CD14-positive monocyte (primary cell): Measurements from ENCODE around the gene UGT1A10. TPM values are rescaled to one million over a fixed set of nuclear protein-coding genes. Genes with fewer than 3 reads are reported as not detected.

Experiments
- DNase-seq, 3 donors: peaks; one replicate each; pipeline ENCODE4 v3.0.0-alpha.2; 2011 to 2022
- H2AFZ ChIP-seq: 2 replicates; pipeline ENCODE4 v1.6.0; 2012; ENCODE audit warnings: mild to moderate bottlenecking, low read depth, low read length, inconsistent platforms; ENCODE audit not compliant: insufficient read depth, poor library complexity, severe bottlenecking
- H3K27ac ChIP-seq, 2 donors: 1 replicate in 1 of 2; 2 replicates in 1 of 2; pipeline ENCODE4 v1.5.1; 2012 to 2013; ENCODE audit warnings: low read length in 2 of 2, control low read depth in 1 of 2, inconsistent platforms in 1 of 2, low read depth in 1 of 2, mild to moderate bottlenecking in 1 of 2
- H3K27me3 ChIP-seq, 2 donors: one replicate each; pipeline versions ENCODE4 v1.6.0 to v1.6.1; 2011 to 2013; ENCODE audit warnings: low read length in 2 of 2; ENCODE audit not compliant: control insufficient read depth in 2 of 2, insufficient read depth in 2 of 2
- H3K36me3 ChIP-seq, 2 donors: replicated peaks in 1 of 2; 1 replicate in 1 of 2; 2 replicates in 1 of 2; pipeline versions ENCODE4 v1.5.1 to v1.6.1; 2012 to 2013; ENCODE audit warnings: low read length in 2 of 2, control low read depth in 1 of 2, inconsistent platforms in 1 of 2, mild to moderate bottlenecking in 1 of 2; ENCODE audit not compliant: insufficient read depth in 2 of 2, control insufficient read depth in 1 of 2
- H3K4me1 ChIP-seq, 2 donors: 1 replicate in 1 of 2; 2 replicates in 1 of 2; pipeline versions ENCODE4 v1.5.1 to v1.6.1; 2012 to 2013; ENCODE audit warnings: low read length in 2 of 2, control low read depth in 1 of 2, inconsistent platforms in 1 of 2, mild to moderate bottlenecking in 1 of 2, moderate library complexity in 1 of 2; ENCODE audit not compliant: insufficient read depth in 2 of 2, control insufficient read depth in 1 of 2
- H3K4me2 ChIP-seq: replicated peaks from 2 replicates; pipeline ENCODE3; 2012; ENCODE audit warnings: low read length, moderate library complexity, mild to moderate bottlenecking; ENCODE audit not compliant: poor library complexity, severe bottlenecking; ENCODE audit errors: extremely low read depth
- H3K4me3 ChIP-seq, 3 experiments: fragments of 200-600 bp in 1 of 3; sonication (generic) in 1 of 3; replicated peaks in 1 of 3; 1 replicate in 2 of 3; 2 replicates in 1 of 3; pipeline ENCODE4 v1.5.1; 2011 to 2013; ENCODE audit warnings: low read length in 3 of 3, mild to moderate bottlenecking in 3 of 3, control low read depth in 2 of 3, low read depth in 2 of 3, inconsistent platforms in 1 of 3, moderate library complexity in 1 of 3
- H3K79me2 ChIP-seq: 2 replicates; pipeline ENCODE4 v1.6.0; 2012; ENCODE audit warnings: mild to moderate bottlenecking, control low read depth, inconsistent platforms, low read length, moderate library complexity; ENCODE audit not compliant: insufficient read depth
- H3K9ac ChIP-seq: 2 replicates; pipeline ENCODE4 v1.6.0; 2017; ENCODE audit warnings: low read length, mild to moderate bottlenecking; ENCODE audit not compliant: insufficient read depth, poor library complexity, severe bottlenecking
- H3K9me3 ChIP-seq, 2 donors: replicated peaks in 1 of 2; 1 replicate in 1 of 2; 2 replicates in 1 of 2; pipeline versions ENCODE4 v1.5.1 to v1.6.1; 2012 to 2013; ENCODE audit warnings: low read length in 2 of 2, control low read depth in 1 of 2; ENCODE audit not compliant: control insufficient read depth in 1 of 2, insufficient read depth in 1 of 2
- H4K20me1 ChIP-seq: 2 replicates; pipeline ENCODE4 v1.6.0; 2012; ENCODE audit warnings: mild to moderate bottlenecking, low read length, control low read depth, moderate library complexity; ENCODE audit not compliant: insufficient read depth
- H3K27ac Mint-ChIP-seq, 7 donors: one replicate each; pipeline ENCODE4 v1.8.0; 2020; ENCODE audit warnings: mild to moderate bottlenecking in 7 of 7, mixed read lengths in 7 of 7, moderate library complexity in 6 of 7, inconsistent platforms in 2 of 7
- H3K27me3 Mint-ChIP-seq, 3 donors: one replicate each; pipeline ENCODE4 v1.8.0; 2021 to 2022; ENCODE audit warnings: low read depth in 3 of 3, mild to moderate bottlenecking in 3 of 3, mixed read lengths in 3 of 3, moderate library complexity in 3 of 3, inconsistent platforms in 1 of 3
- H3K36me3 Mint-ChIP-seq, 2 donors: one replicate each; pipeline ENCODE4 v1.8.0; 2020; ENCODE audit warnings: mixed read lengths in 2 of 2, inconsistent platforms in 1 of 2, mild to moderate bottlenecking in 1 of 2
- H3K4me1 Mint-ChIP-seq: one replicate; pipeline ENCODE4 v1.8.0; 2020; ENCODE audit warnings: mild to moderate bottlenecking, mixed read lengths
- H3K4me3 Mint-ChIP-seq, 2 donors: one replicate each; pipeline ENCODE4 v1.8.0; 2020; ENCODE audit warnings: mild to moderate bottlenecking in 2 of 2, mixed read lengths in 2 of 2, moderate library complexity in 1 of 2
- H3K9me3 Mint-ChIP-seq, 7 donors: one replicate each; pipeline ENCODE4 v1.8.0; 2020 to 2022; ENCODE audit warnings: mixed read lengths in 7 of 7, mild to moderate bottlenecking in 6 of 7, moderate library complexity in 6 of 7, inconsistent platforms in 2 of 7
- CTCF ChIP-seq: fragments of 200-600 bp; IDR thresholded peaks from one replicate; pipeline ENCODE4 v1.8.0; 2022; ENCODE audit warnings: antibody characterized with exemption, mild to moderate bottlenecking
- WGBS: methylation state at CpG from one replicate; pipeline ENCODE4 v1.1.5; 2013; ENCODE audit warnings: missing lambda C conversion rate; ENCODE audit not compliant: insufficient coverage; 5-methylcytosine and 5-hydroxymethylcytosine counted together
- intact Hi-C, 2 donors: fragments of 100-400 bp; cut with micrococcal nuclease; formaldehyde crosslinking; loops; one replicate each; pipeline versions ENCODE4 v1.15.0 to v1.15.1; 2023
- polyA plus RNA-seq, 3 donors: library from polyadenylated mRNA; depleted of rRNA in 1 of 3; unstranded in 2 of 3; stranded (reverse) in 1 of 3; fragments of 300-500 nt in 2 of 3; fragments of >200 nt in 1 of 3; fragmentation: Illumina TruSeq in 2 of 3; gene quantifications; 1 replicate in 2 of 3; 2 replicates in 1 of 3; pipeline ENCODE4 v1.2.3, GENCODE V29; 2012 to 2021

The UGT1A10 gene
- polyA plus RNA-seq, 3 donors: not detected

DNA sequence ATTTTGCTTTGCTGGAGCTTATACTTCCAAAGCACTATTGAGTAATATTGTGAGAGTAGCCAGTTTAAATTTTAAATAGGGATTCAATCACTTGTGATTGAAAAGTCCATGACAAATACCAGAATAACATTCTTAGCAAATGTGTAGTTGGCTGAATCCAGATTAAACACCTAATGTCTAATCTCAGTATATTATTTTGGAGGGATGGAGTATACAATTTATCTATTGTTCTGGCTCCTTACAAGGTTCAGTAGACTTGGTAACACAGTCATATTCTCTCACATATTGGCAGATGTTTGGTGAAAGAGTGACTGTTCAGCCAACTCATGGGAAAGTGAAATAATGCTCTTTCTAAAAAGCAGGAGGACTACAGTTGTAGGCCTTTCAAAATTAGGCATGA, 37.6 kb downstream of the UGT1A10 start:
- H3K4me2 ChIP-seq: no peak overlapping the region
- no peaks in the 10 kb centered on the region for H4K20me1 ChIP-seq
- no peaks in the 10 kb centered on the region for H3K27me3 ChIP-seq
- no peak overlapping the region for H3K4me3 ChIP-seq
- H3K27ac ChIP-seq: no peak overlapping the region
- intact Hi-C loops: no loop called here
- H3K9ac ChIP-seq: no peak overlapping the region
- no peaks in the 10 kb centered on the region for H3K9me3 ChIP-seq
- Mint-ChIP-seq H3K36me3 (no peaks in the 10 kb centered on the region), H3K27me3 (no peaks in the 10 kb centered on the region), H3K4me1 (no peaks in the 10 kb centered on the region), H3K9me3 (peaks cover 0 to 2% (median 0%) of the 10 kb centered on the region in 7 donors), H3K27ac (no peak overlapping the region), H3K4me3 (no peak overlapping the region)
- no peak for TF ChIP-seq CTCF
- no peaks in the 10 kb centered on the region for H3K4me1 ChIP-seq
- no peaks in the 10 kb centered on the region for H3K79me2 ChIP-seq
- no peak for DNase-seq
- no peak overlapping the region for H2AFZ ChIP-seq
- H3K36me3 ChIP-seq: no peaks in the 10 kb centered on the region

GRCh38 chr2:233674314-233674713, 38.1 kb downstream of the UGT1A10 start:
- Histone ChIP-seq H4K20me1 (no peaks in the 10 kb centered on the region), H2AFZ (no peak overlapping the region), H3K4me3 (no peak overlapping the region), H3K9ac (no peak overlapping the region), H3K79me2 (no peaks in the 10 kb centered on the region), H3K9me3 (no peaks in the 10 kb centered on the region), H3K4me1 (no peaks in the 10 kb centered on the region), H3K36me3 (no peaks in the 10 kb centered on the region), H3K27me3 (no peaks in the 10 kb centered on the region), H3K4me2 (no peak overlapping the region), H3K27ac (no peak overlapping the region)
- H3K9me3 Mint-ChIP-seq: peaks cover 0 to 2% (median 0%) of the 10 kb centered on the region in 7 donors
- intact Hi-C loops: no loop called here
- no peak for TF ChIP-seq CTCF
- no peak for DNase-seq
- WGBS: no CpG with 5 or more reads among the region's 1 CpG
- no peaks in the 10 kb centered on the region for H3K27me3 Mint-ChIP-seq
- H3K36me3 Mint-ChIP-seq: no peaks in the 10 kb centered on the region
- H3K4me1 Mint-ChIP-seq: no peaks in the 10 kb centered on the region
- H3K4me3 Mint-ChIP-seq: no peak overlapping the region
- H3K27ac Mint-ChIP-seq: no peak overlapping the region
